Endothelial cell of umbilical vein (primary cell): ENCODE measurements around the gene TFF3. TPM values are rescaled to one million over a fixed set of nuclear protein-coding genes. Genes with fewer than 3 reads are reported as not detected.

Experiments used
- BruUV-seq: library from RNA; stranded (reverse); fragments of 400-500 nt; replicated peaks from 2 replicates; lab custom pipeline; 2021; lab: Mats Ljungman, UMichigan
- CTCF ChIA-PET: fragments of 300-600, 350-600 bp; sonication (Branson Sonifier 250); formaldehyde crosslinking; loops from one replicate; lab custom pipeline; 2021; ENCODE audit warnings: antibody characterized with exemption, inconsistent platforms; lab: Charles Lee
- POLR2A ChIA-PET: fragments of 300-600, 350-600 bp; sonication (Branson Sonifier 250); formaldehyde crosslinking; loops from one replicate; lab custom pipeline; 2021; ENCODE audit warnings: antibody characterized with exemption, inconsistent platforms; lab: Charles Lee
- DNase-seq: peaks from one replicate; pipeline ENCODE4 v3.0.0-alpha.2; 2011; ENCODE audit warnings: low read depth, low spot score
- FAIRE-seq: peaks from 2 replicates; lab custom pipeline; 2011; peaks lifted over from hg19 to GRCh38; lab: Jason Lieb, UNC
- H2AFZ ChIP-seq: 2 replicates; pipeline ENCODE4 v1.6.0; 2012; ENCODE audit warnings: low read depth, low read length, control low read depth, inconsistent platforms
- H3K27ac ChIP-seq: 2 replicates; pipeline ENCODE4 v1.5.1; 2011; ENCODE audit warnings: low read depth, mild to moderate bottlenecking, control low read depth, low read length, moderate library complexity; ENCODE audit not compliant: insufficient read depth
- H3K27me3 ChIP-seq, 2 experiments: 2 replicates each; pipeline versions ENCODE4 v1.6.0 to v1.6.1; 2011; ENCODE audit warnings: low read length in 2 of 2, mixed read lengths in 1 of 2; ENCODE audit not compliant: control insufficient read depth in 2 of 2, insufficient read depth in 2 of 2
- H3K36me3 ChIP-seq, 2 experiments: 2 replicates in 1 of 2; 3 replicates in 1 of 2; pipeline ENCODE4 v1.5.1; 2011; ENCODE audit warnings: low read length in 2 of 2, mild to moderate bottlenecking in 1 of 2, moderate library complexity in 1 of 2; ENCODE audit not compliant: control insufficient read depth in 2 of 2, insufficient read depth in 2 of 2; ENCODE audit errors: extremely low read depth in 1 of 2
- H3K4me1 ChIP-seq: 3 replicates; pipeline ENCODE4 v1.5.1; 2011; ENCODE audit warnings: mild to moderate bottlenecking, low read length; ENCODE audit not compliant: control insufficient read depth, insufficient read depth; ENCODE audit errors: extremely low read depth
- H3K4me2 ChIP-seq: 2 replicates; pipeline ENCODE4 v1.6.1; 2011; ENCODE audit warnings: low read length, control low read depth, mixed read lengths; ENCODE audit not compliant: insufficient read depth
- H3K4me3 ChIP-seq, 3 experiments: fragments of 200-600 bp in 1 of 3; sonication (generic), shearing (Covaris generic) in 1 of 3; replicated peaks in 1 of 3; 2 replicates each; pipeline ENCODE4 v1.5.1; 2011 to 2016; ENCODE audit warnings: control low read depth in 3 of 3, low read length in 3 of 3, mild to moderate bottlenecking in 2 of 3, inconsistent platforms in 1 of 3, low read depth in 1 of 3, moderate library complexity in 1 of 3; ENCODE audit not compliant: insufficient read depth in 1 of 3
- H3K79me2 ChIP-seq: 2 replicates; pipeline ENCODE4 v1.6.0; 2012; ENCODE audit warnings: low read length, inconsistent platforms; ENCODE audit not compliant: control insufficient read depth, insufficient read depth
- H3K9ac ChIP-seq: replicated peaks from 2 replicates; pipeline ENCODE3; 2011; ENCODE audit warnings: low read length, control low read depth; ENCODE audit not compliant: insufficient read depth; ENCODE audit errors: extremely low read depth
- H3K9me1 ChIP-seq: replicated peaks from 3 replicates; pipeline ENCODE4 v1.6.0; 2011; ENCODE audit warnings: mild to moderate bottlenecking, low read length; ENCODE audit not compliant: control insufficient read depth, insufficient read depth; ENCODE audit errors: extremely low read depth
- H3K9me3 ChIP-seq: replicated peaks from 2 replicates; pipeline ENCODE4 v1.5.1; 2012; ENCODE audit warnings: low read length, inconsistent platforms; ENCODE audit not compliant: control insufficient read depth, insufficient read depth
- H4K20me1 ChIP-seq: replicated peaks from 2 replicates; pipeline ENCODE3; 2011; ENCODE audit warnings: mild to moderate bottlenecking, low read length; ENCODE audit not compliant: control insufficient read depth, insufficient read depth; ENCODE audit errors: extremely low read depth
- CTCF ChIP-seq, 2 donors: IDR thresholded peaks; 1 replicate in 1 of 2; 2 replicates in 1 of 2; pipeline ENCODE4 v1.5.1; 2011; ENCODE audit warnings: low read length in 2 of 2, mild to moderate bottlenecking in 2 of 2, moderate library complexity in 2 of 2, control low read depth in 1 of 2, inconsistent platforms in 1 of 2, low read depth in 1 of 2; ENCODE audit not compliant: insufficient read depth in 1 of 2; ENCODE audit errors: extremely low read depth in 1 of 2
- EZH2 ChIP-seq: IDR thresholded peaks from 2 replicates; pipeline ENCODE4 v1.6.1; 2012; ENCODE audit warnings: borderline replicate concordance, low read depth, mild to moderate bottlenecking, moderate library complexity, low read length, inconsistent platforms; ENCODE audit not compliant: severe bottlenecking
- FOS ChIP-seq: IDR thresholded peaks from 2 replicates; pipeline ENCODE4 v1.6.1; 2011; ENCODE audit warnings: mild to moderate bottlenecking, low read length, moderate library complexity, borderline replicate concordance; ENCODE audit not compliant: insufficient read depth
- GATA2 ChIP-seq: IDR thresholded peaks from 2 replicates; pipeline ENCODE4 v1.7.0; 2011; ENCODE audit warnings: low read depth, mild to moderate bottlenecking, moderate library complexity, mixed read lengths, low read length; ENCODE audit not compliant: insufficient read length, insufficient read depth
- JUN ChIP-seq: IDR thresholded peaks from 2 replicates; pipeline ENCODE4 v1.6.1; 2011; ENCODE audit warnings: borderline replicate concordance, low read depth; ENCODE audit not compliant: insufficient read length, insufficient read depth
- MAX ChIP-seq: IDR thresholded peaks from 2 replicates; pipeline ENCODE4 v1.6.1; 2011; ENCODE audit not compliant: insufficient read depth, insufficient read length
- MYC ChIP-seq: IDR thresholded peaks from one replicate; pipeline ENCODE4 v1.6.1; 2011; ENCODE audit warnings: mild to moderate bottlenecking, low read depth, low read length
- POLR2A ChIP-seq: IDR thresholded peaks from 2 replicates; pipeline ENCODE4 v1.6.1; 2012; ENCODE audit warnings: low read depth, mild to moderate bottlenecking, control low read depth, low read length
- POLR2AphosphoS5 ChIP-seq: IDR thresholded peaks from 2 replicates; pipeline ENCODE4 v1.6.1; 2012; ENCODE audit warnings: low read depth, mild to moderate bottlenecking, control low read depth, low read length, moderate library complexity; ENCODE audit not compliant: insufficient read depth
- dilution Hi-C: fragments of 300-500 bp; cut with MboI; formaldehyde crosslinking; loops from one replicate; pipeline ENCODE4 v1.15.0; 2019; ENCODE audit warnings: low sequenced_read_pairs; ENCODE audit not compliant: extremely low pct_ligation_motif_present
- intact Hi-C: fragments of 100-400 bp; cut with micrococcal nuclease; formaldehyde crosslinking; loops from one replicate; pipeline ENCODE4 v1.10.0; 2022
- polyA plus RNA-seq, 4 experiments: library from polyadenylated mRNA; depleted of rRNA in 3 of 4; stranded (reverse) in 3 of 4; unstranded in 1 of 4; fragments of >200 nt; gene quantifications; 2 replicates each; pipeline versions ENCODE4 v1.2.1 to v1.2.3, GENCODE V29; 2011 to 2012; ENCODE audit warnings: missing spikeins in 1 of 4
- total RNA-seq: library from RNA; stranded (reverse); gene quantifications from 2 replicates; pipeline ENCODE4 v1.2.3, GENCODE V29; 2021

TFF3 gene
- total and polyA plus RNA-seq, 2 donors (not counting 3 experiments of a cell fraction or from before 2014, with no cell fraction given), result 0.93 to 1.8 TPM

- CTCF ChIA-PET, result interaction anchor here (1.0 to 2.6 kb wide), 3 partner anchors 20 to 31 kb away, joined by 3 to 14 read pairs (median 4); no protein-coding TSS in a partner anchor
Measured at GRCh38 chr21:42289926-42290325, 25.3 kb downstream of the TFF3 start.

GRCh38 chr21:42288962-42289361, 26.2 kb downstream of the TFF3 start:
- no peak overlapping the region for H3K9ac ChIP-seq
- intact Hi-C loops (no loop called here), dilution Hi-C loops (no loop called here)
- FAIRE-seq (no peak), DNase-seq (no peak)
- BruUV-seq, result no TSS peak
- H3K36me3 ChIP-seq, result no peaks in the 10 kb centered on the region
- no peak overlapping the region for H2AFZ ChIP-seq
- no peak overlapping the region for H3K4me3 ChIP-seq
- no peak for TF ChIP-seq GATA2
- TF ChIP-seq JUN, result no peak
- TF ChIP-seq POLR2AphosphoS5, result no peak
- TF ChIP-seq POLR2A, result no peak
- TF ChIP-seq MYC, result no peak
- TF ChIP-seq EZH2, result no peak
- TF ChIP-seq MAX, result no peak
- no peak for TF ChIP-seq FOS
- no peak for TF ChIP-seq CTCF (IDR thresholded peaks at IDR 0.05; ENCODE audit: extremely low read depth in 1 of 2, insufficient read depth in 1 of 2, low read depth in 1 of 2, low read length in 2 of 2)
- no peak overlapping the region for H3K4me2 ChIP-seq
- H3K79me2 ChIP-seq, result no peaks in the 10 kb centered on the region
- POLR2A ChIA-PET, result no interaction called here
- H3K9me1 ChIP-seq, result no peaks in the 10 kb centered on the region
- H3K27ac ChIP-seq, result no peak overlapping the region
- CTCF ChIA-PET, result no interaction called here
- H3K4me1 ChIP-seq, result no peaks in the 10 kb centered on the region
- no peaks in the 10 kb centered on the region for H3K9me3 ChIP-seq
- no peaks in the 10 kb centered on the region for H3K27me3 ChIP-seq
- no peaks in the 10 kb centered on the region for H4K20me1 ChIP-seq

More at GRCh38 chr21:42289926-42290325, 25.3 kb downstream of the TFF3 start:
- Histone ChIP-seq H3K9me3 (no peaks in the 10 kb centered on the region), H3K9me1 (no peaks in the 10 kb centered on the region), H3K4me3 (no peak overlapping the region), H3K27ac (no peak overlapping the region), H3K79me2 (no peaks in the 10 kb centered on the region), H2AFZ (no peak overlapping the region), H3K36me3 (no peaks in the 10 kb centered on the region), H3K4me2 (no peak overlapping the region), H3K27me3 (no peaks in the 10 kb centered on the region), H3K4me1 (no peaks in the 10 kb centered on the region), H3K9ac (no peak overlapping the region), H4K20me1 (no peaks in the 10 kb centered on the region)
- DNase-seq (no peak), FAIRE-seq (no peak)
- TF ChIP-seq GATA2 (no peak), MAX (no peak)
- dilution Hi-C loops, result no loop called here
- no TSS peak for BruUV-seq
- POLR2A ChIA-PET, result no interaction called here
- intact Hi-C loops, result no loop called here
